Esophagus muscularis mucosa (tissue), 4 donors: Measurements from ENCODE around the gene ITGA8. TPM values are rescaled to one million over a fixed set of nuclear protein-coding genes. Genes with fewer than 3 reads are reported as not detected.

Source experiments
- DNase-seq: peaks from one replicate; pipeline ENCODE4 v3.0.0-alpha.2; 2017; ENCODE audit errors: extremely low spot score
- H3K27ac ChIP-seq, 4 donors: fragments of 200-600 bp; sonication (generic); replicated peaks in 1 of 4; 1 replicate in 3 of 4; 2 replicates in 1 of 4; pipeline ENCODE4 v1.5.1; 2016 to 2019; ENCODE audit warnings: mild to moderate bottlenecking in 1 of 4
- H3K27me3 ChIP-seq, 4 donors: fragments of 200-600 bp; sonication (generic); one replicate each; pipeline versions ENCODE4 v1.5.1 to v1.6.0; 2016 to 2019
- H3K36me3 ChIP-seq, 4 donors: fragments of 200-600 bp; sonication (generic); one replicate each; pipeline ENCODE4 v1.5.1; 2016 to 2019
- H3K4me1 ChIP-seq, 4 donors: fragments of 200-600 bp; sonication (generic); one replicate each; pipeline ENCODE4 v1.5.1; 2016 to 2019
- H3K4me3 ChIP-seq, 4 donors: fragments of 200-600 bp; sonication (generic); 1 replicate in 2 of 4; 2 replicates in 2 of 4; pipeline ENCODE4 v1.5.1; 2016 to 2019; ENCODE audit warnings: mild to moderate bottlenecking in 4 of 4, moderate library complexity in 1 of 4
- H3K9me3 ChIP-seq, 4 donors: fragments of 200-600 bp; sonication (generic); 1 replicate in 3 of 4; 2 replicates in 1 of 4; pipeline ENCODE4 v1.5.1; 2016 to 2019
- EP300 ChIP-seq: sonication (generic); formaldehyde crosslinking; IDR thresholded peaks from one replicate; pipeline ENCODE4 v1.6.1; 2017; ENCODE audit warnings: antibody characterized with exemption
- POLR2A ChIP-seq: fragments of 450-650 bp; IDR thresholded peaks from one replicate; pipeline ENCODE4 v1.6.1; 2017; ENCODE audit warnings: antibody characterized with exemption, moderate library complexity, mild to moderate bottlenecking, low read depth
- POLR2AphosphoS5 ChIP-seq, 2 donors: sonication (generic); formaldehyde crosslinking; IDR thresholded peaks; one replicate each; pipeline ENCODE4 v1.6.1; 2017; ENCODE audit warnings: antibody characterized with exemption in 2 of 2
- WGBS: methylation state at CpG from one replicate; pipeline ENCODE4 v1.1.5; 2018; 5-methylcytosine and 5-hydroxymethylcytosine counted together
- intact Hi-C: fragments of 100-400 bp; cut with DNase I; formaldehyde crosslinking; loops from one replicate; pipeline ENCODE4 v1.15.1; 2023
- total RNA-seq, 4 donors: library from RNA; depleted of rRNA; stranded (reverse); fragments of >200 nt; gene quantifications; one replicate each; pipeline versions ENCODE4 v1.1.0 to v1.2.1, GENCODE V29; 2016
- TF ChIP-seq, protein P1 (sequence below), 3 experiments: fragments of 200-600 bp in 2 of 3; fragments of 450-650 bp in 1 of 3; sonication (generic) in 2 of 3; IDR thresholded peaks; one replicate each; pipeline ENCODE4 v1.5.1; 2017 to 2019; ENCODE audit warnings: antibody characterized with exemption in 3 of 3, mild to moderate bottlenecking in 2 of 3, moderate library complexity in 1 of 3

The ITGA8 gene
- total RNA-seq, 4 donors from 2014 or later, result 26.2 to 113 (median 50.4) TPM

DNA sequence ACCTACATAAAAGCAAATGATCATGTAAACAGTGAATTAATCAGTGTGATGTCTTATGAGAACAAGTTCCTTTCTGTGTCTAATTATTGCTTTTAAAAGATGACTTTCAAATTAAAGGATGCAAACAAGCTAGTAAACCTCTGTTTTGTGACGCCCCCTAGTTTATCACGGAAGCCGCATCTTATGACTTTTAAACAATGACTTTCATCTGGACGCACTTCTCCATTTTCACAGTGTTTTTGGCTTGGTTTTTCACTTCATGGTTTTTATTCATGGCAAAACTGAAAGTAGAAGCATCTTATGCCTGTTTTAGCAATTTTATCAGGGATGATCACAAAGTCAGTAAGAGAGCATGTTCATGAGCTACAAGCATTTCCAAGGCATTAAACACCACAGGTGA lies 35.0 kb downstream of the ITGA8 start:
- no peaks in the 10 kb centered on the region for H3K27me3 ChIP-seq
- 66% methylated on average over 4 of the region's 4 CpGs for WGBS
- H3K27ac ChIP-seq, result no peak overlapping the region
- no peaks in the 10 kb centered on the region for H3K36me3 ChIP-seq
- intact Hi-C loops, result no loop called here
- no peaks in the 10 kb centered on the region for H3K9me3 ChIP-seq
- DNase-seq, result no peak
- H3K4me3 ChIP-seq, result no peak overlapping the region
- H3K4me1 ChIP-seq, result no peaks in the 10 kb centered on the region
- TF ChIP-seq POLR2A, result no peak
- TF ChIP-seq POLR2AphosphoS5 (IDR thresholded peaks at IDR 0.05), result no peak
- no peak for TF ChIP-seq EP300
- TF ChIP-seq, protein P1, sequence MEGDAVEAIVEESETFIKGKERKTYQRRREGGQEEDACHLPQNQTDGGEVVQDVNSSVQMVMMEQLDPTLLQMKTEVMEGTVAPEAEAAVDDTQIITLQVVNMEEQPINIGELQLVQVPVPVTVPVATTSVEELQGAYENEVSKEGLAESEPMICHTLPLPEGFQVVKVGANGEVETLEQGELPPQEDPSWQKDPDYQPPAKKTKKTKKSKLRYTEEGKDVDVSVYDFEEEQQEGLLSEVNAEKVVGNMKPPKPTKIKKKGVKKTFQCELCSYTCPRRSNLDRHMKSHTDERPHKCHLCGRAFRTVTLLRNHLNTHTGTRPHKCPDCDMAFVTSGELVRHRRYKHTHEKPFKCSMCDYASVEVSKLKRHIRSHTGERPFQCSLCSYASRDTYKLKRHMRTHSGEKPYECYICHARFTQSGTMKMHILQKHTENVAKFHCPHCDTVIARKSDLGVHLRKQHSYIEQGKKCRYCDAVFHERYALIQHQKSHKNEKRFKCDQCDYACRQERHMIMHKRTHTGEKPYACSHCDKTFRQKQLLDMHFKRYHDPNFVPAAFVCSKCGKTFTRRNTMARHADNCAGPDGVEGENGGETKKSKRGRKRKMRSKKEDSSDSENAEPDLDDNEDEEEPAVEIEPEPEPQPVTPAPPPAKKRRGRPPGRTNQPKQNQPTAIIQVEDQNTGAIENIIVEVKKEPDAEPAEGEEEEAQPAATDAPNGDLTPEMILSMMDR (IDR thresholded peaks at IDR 0.05), result no peak

DNA sequence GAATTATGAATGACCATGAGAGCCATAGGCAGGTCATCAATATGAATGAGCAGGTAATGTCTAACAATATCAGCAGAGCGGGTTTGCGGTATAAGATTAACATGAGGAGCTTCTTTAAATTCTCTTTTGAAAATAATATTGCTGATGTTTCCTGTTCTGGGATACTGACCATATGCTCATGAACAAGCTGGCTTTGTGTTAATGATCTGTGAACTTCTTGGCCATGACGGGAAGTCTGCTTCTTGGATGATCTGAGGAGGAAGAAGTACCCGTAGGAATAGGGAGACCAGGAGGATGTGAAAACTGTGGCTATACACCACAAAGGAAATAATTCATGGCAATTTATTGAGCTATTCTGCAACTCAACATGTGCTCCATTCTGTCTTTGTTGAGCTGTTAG lies 38.6 kb downstream of the ITGA8 start:
- intact Hi-C loops, result no loop called here
- 78% methylated on average over 4 of the region's 4 CpGs for WGBS
- H3K27ac ChIP-seq, result no peak overlapping the region
- no peaks in the 10 kb centered on the region for H3K27me3 ChIP-seq
- no peaks in the 10 kb centered on the region for H3K36me3 ChIP-seq
- TF ChIP-seq EP300 (no peak), POLR2AphosphoS5 (IDR thresholded peaks at IDR 0.05) (no peak), POLR2A (no peak)
- TF ChIP-seq, protein P1 (IDR thresholded peaks at IDR 0.05), result no peak
- no peaks in the 10 kb centered on the region for H3K4me1 ChIP-seq
- DNase-seq, result no peak
- H3K9me3 ChIP-seq, result no peaks in the 10 kb centered on the region
- H3K4me3 ChIP-seq, result no peak overlapping the region

DNA sequence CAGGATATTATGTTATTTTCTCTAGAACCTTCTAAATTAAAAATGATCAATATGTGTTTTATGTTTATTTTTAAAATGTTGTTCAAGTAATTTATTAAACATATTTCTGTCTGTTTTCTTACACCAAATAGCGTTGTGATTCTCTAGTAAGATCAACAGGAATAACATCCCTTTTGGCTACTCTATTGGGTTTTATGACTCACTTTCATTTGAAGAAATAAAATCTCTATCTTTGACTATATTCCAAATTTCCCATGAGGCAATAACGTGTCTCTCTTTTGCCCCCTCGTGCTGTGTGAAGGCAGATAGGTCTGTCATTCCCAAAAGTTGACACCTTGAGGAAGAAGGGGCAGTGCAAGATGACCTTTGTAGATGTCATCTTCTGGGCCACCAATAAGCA lies 40.9 kb downstream of the ITGA8 start:
- H3K36me3 ChIP-seq, result no peaks in the 10 kb centered on the region
- TF ChIP-seq, protein P1 (IDR thresholded peaks at IDR 0.05), result no peak
- no peak for TF ChIP-seq EP300
- no peak for TF ChIP-seq POLR2A
- no peak for TF ChIP-seq POLR2AphosphoS5 (IDR thresholded peaks at IDR 0.05)
- no peak overlapping the region for H3K27ac ChIP-seq
- no peaks in the 10 kb centered on the region for H3K27me3 ChIP-seq
- WGBS, result 77% methylated on average over 3 of the region's 3 CpGs
- H3K4me3 ChIP-seq, result no peak overlapping the region
- no peaks in the 10 kb centered on the region for H3K9me3 ChIP-seq
- H3K4me1 ChIP-seq, result no peaks in the 10 kb centered on the region
- intact Hi-C loops, result no loop called here
- no peak for DNase-seq

DNA sequence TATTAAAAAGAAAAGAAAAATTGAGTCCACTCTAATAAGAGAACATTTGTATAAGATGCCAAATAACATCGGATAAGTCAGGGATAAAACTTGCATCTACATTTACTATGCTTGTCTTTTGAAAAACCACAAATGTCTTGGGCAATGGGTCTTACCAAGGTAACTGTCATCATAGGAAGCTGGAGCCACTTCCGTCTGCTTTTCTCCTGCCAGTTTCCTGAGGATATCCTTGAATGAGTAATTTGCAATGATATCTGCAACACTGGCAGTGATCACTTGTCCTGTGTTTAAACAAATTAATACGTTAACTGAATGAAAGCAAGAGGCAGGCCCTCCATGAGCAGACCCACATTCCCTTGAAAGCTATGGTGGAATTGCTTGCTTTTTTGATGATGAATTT lies 47.3 kb downstream of the ITGA8 start:
- DNase-seq, result no peak
- Histone ChIP-seq H3K9me3 (no peaks in the 10 kb centered on the region), H3K4me1 (no peaks in the 10 kb centered on the region), H3K27ac (no peak overlapping the region), H3K36me3 (peaks cover 0 to 3% (median 0%) of the 10 kb centered on the region in 4 donors), H3K27me3 (no peaks in the 10 kb centered on the region), H3K4me3 (no peak overlapping the region)
- WGBS, result 85% methylated on average over 3 of the region's 3 CpGs
- intact Hi-C loops, result no loop called here
- TF ChIP-seq POLR2AphosphoS5 (IDR thresholded peaks at IDR 0.05), result no peak

DNA sequence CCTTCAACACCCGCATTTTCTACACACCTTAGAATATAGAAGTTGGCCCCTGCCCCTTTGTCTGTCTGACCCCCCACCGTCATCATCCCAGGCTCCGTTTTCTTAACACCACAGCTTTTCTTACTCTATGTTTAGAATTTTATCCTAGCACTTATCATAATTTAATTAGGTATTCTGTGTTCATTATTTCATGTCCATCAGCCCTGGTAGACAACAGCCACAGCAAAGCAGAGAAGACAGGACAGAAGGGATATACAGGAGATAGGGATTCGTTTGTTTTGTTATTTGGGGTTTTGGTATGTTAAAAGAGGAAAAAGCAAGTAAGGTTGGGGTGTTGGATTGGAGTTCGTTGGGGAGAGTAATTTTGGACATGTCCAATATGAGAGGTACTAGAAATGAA lies 48.8 kb downstream of the ITGA8 start:
- H3K9me3 ChIP-seq, result no peaks in the 10 kb centered on the region
- 87% methylated on average over 5 of the region's 5 CpGs for WGBS
- no peaks in the 10 kb centered on the region for H3K27me3 ChIP-seq

More for the DNA sequence above, 48.8 kb downstream of the ITGA8 start:
- DNase-seq, result no peak
- TF ChIP-seq POLR2AphosphoS5 (IDR thresholded peaks at IDR 0.05) (no peak), POLR2A (no peak), EP300 (no peak)
- TF ChIP-seq, protein P1 (IDR thresholded peaks at IDR 0.05), result no peak
- Histone ChIP-seq H3K4me3 (no peak overlapping the region), H3K27ac (no peak overlapping the region), H3K4me1 (no peaks in the 10 kb centered on the region), H3K36me3 (peaks cover 0 to 3% (median 0%) of the 10 kb centered on the region in 4 donors)
- intact Hi-C loops, result no loop called here
